MG63 (cell line): Measurements from ENCODE around the gene MOCOS. TPM values are rescaled to one million over a fixed set of nuclear protein-coding genes. Genes with fewer than 3 reads are reported as not detected.

Experiments used
- DNase-seq: peaks from one replicate; pipeline ENCODE4 v3.0.0-alpha.2; 2020
- H3K27me3 ChIP-seq: fragments of 250-450 bp; sonication (Bioruptor Pico); 2 replicates; pipeline ENCODE4 v1.5.1; 2020; ENCODE audit warnings: mild to moderate bottlenecking, moderate library complexity
- H3K36me3 ChIP-seq: fragments of 250-450 bp; sonication (Bioruptor Pico); 2 replicates; pipeline ENCODE4 v1.5.1; 2020; ENCODE audit warnings: mild to moderate bottlenecking, moderate library complexity
- H3K4me3 ChIP-seq: fragments of 250-450 bp; sonication (Bioruptor Pico); 2 replicates; pipeline ENCODE4 v1.5.1; 2020; ENCODE audit warnings: mild to moderate bottlenecking, moderate library complexity
- H3K9me3 ChIP-seq: fragments of 250-450 bp; sonication (Bioruptor Pico); 2 replicates; pipeline ENCODE4 v1.5.1; 2020; ENCODE audit warnings: mild to moderate bottlenecking, moderate library complexity
- total RNA-seq: library from RNA; depleted of rRNA; stranded (reverse); fragments of >200 nt; shearing (Covaris generic); gene quantifications from 2 replicates; pipeline ENCODE4 v1.2.3, GENCODE V29; 2014; ENCODE audit warnings: low replicate concordance; rRNA removed

The MOCOS gene, protein sequence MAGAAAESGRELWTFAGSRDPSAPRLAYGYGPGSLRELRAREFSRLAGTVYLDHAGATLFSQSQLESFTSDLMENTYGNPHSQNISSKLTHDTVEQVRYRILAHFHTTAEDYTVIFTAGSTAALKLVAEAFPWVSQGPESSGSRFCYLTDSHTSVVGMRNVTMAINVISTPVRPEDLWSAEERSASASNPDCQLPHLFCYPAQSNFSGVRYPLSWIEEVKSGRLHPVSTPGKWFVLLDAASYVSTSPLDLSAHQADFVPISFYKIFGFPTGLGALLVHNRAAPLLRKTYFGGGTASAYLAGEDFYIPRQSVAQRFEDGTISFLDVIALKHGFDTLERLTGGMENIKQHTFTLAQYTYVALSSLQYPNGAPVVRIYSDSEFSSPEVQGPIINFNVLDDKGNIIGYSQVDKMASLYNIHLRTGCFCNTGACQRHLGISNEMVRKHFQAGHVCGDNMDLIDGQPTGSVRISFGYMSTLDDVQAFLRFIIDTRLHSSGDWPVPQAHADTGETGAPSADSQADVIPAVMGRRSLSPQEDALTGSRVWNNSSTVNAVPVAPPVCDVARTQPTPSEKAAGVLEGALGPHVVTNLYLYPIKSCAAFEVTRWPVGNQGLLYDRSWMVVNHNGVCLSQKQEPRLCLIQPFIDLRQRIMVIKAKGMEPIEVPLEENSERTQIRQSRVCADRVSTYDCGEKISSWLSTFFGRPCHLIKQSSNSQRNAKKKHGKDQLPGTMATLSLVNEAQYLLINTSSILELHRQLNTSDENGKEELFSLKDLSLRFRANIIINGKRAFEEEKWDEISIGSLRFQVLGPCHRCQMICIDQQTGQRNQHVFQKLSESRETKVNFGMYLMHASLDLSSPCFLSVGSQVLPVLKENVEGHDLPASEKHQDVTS
- total RNA-seq, result 13.4 and 16.4 TPM in 2 replicates

DNA sequence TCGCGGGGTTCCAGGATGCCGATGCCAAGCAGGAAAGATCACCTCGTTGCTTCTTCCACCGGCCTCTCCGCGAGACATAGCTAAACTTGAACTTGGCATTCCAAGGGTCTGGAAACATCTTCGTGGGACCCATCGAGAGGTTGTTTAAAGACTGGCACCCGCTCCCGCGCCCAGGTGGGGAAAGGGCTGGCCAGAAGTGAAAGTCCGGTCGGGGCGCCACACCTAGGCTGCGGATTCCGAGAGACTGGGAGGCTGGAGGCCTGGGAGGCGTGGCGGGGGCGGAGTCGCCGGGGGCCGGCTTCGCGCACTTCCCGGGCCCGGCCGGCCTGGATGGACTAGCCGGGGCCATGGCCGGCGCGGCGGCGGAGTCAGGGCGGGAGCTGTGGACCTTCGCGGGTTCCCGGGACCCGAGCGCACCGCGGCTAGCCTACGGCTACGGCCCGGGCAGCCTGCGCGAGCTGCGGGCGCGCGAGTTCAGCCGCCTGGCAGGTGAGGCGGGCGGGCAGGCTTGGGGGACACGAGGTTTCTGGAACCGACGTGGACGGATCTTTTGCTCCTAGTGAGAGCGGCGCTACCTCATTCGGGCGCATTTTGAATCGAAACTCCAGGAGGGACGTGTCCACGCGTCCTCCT lies at the start of gene MOCOS:
TSS of gene MOCOS (plus strand) at position 305 of the 633 bp plus-strand sequence. CDS start at position 348, 43 bp downstream.
- peak; percentile 81 for DNase-seq
- H3K36me3 ChIP-seq, result peaks cover 25% of the 10 kb centered on the region
- no peaks in the 10 kb centered on the region for H3K9me3 ChIP-seq
- H3K27me3 ChIP-seq, result no peaks in the 10 kb centered on the region
- peak within 1 kb of the TSS; percentile 76 for H3K4me3 ChIP-seq

DNA sequence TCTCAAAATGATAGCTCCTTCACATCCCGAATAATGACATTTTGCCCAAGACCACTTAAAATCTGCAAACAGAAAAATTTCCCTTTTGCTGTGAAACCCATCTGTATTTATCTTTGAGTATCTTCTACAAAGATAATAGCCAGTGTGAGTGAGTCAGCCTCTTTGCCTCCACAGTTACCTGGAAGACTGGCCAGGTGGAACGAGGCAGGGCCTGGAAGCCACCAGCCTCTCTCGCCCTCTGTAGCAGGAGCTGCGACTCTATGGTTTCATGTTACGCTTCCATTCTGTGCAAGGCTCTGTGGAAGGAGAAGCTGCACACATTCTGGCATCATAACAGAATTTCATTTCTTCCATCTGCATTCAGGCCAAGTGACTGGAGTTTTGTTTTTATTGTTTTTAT lies 48.1 kb upstream of the MOCOS start:
- Histone ChIP-seq H3K9me3 (no peaks in the 10 kb centered on the region), H3K27me3 (no peaks in the 10 kb centered on the region), H3K4me3 (no peak overlapping the region), H3K36me3 (peaks cover 51% of the 10 kb centered on the region)
- no peak for DNase-seq

- no peaks in the 10 kb centered on the region for H3K9me3 ChIP-seq
- H3K36me3 ChIP-seq, result peaks cover 65% of the 10 kb centered on the region
- H3K4me3 ChIP-seq, result no peak overlapping the region
- no peak for DNase-seq
- no peaks in the 10 kb centered on the region for H3K27me3 ChIP-seq
Observed at GRCh38 chr18:36141576-36141975, 45.7 kb upstream of the MOCOS start.

DNA sequence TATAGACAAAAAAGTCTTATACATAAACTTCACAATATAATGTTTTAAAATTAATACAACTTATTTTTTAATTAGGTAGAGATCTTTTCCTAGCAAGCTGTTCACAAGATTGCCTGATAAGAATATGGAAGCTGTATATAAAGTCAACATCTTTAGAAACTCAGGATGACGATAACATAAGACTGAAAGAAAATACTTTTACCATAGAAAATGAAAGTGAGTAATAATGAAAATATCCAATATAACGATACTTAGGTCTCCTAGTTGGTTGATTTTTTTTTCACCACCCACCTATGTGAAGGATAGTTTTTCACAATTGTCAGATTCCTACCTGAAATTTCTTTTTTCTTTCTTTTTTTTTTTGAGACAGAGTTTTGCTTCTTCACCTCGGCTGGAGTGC lies 44.5 kb upstream of the MOCOS start:
- H3K9me3 ChIP-seq, result no peaks in the 10 kb centered on the region
- H3K36me3 ChIP-seq, result peaks cover 60% of the 10 kb centered on the region
- no peak for DNase-seq
- H3K27me3 ChIP-seq, result no peaks in the 10 kb centered on the region
- no peak overlapping the region for H3K4me3 ChIP-seq

DNA sequence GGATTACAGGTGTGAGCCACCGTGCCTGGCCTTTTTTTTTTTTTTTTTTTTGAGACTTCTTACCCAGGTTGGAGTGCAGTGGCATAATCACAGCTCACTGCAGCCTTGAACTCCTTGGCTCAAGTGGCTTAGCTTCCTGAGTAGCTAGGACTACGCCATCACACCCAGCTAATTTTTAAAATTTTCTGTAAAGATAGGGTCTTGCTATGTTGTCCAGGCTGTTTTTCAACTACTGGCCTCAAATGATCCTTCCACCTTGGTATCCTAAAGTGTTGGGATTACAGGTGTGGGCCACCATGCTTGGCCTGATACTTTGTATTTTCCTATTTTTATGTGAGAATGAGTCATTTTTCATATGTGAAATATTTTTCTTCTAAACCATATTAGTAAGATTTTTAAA lies 43.9 kb upstream of the MOCOS start:
- no peak overlapping the region for H3K4me3 ChIP-seq
- peaks cover 57% of the 10 kb centered on the region for H3K36me3 ChIP-seq
- no peaks in the 10 kb centered on the region for H3K27me3 ChIP-seq
- no peaks in the 10 kb centered on the region for H3K9me3 ChIP-seq
- DNase-seq, result no peak

DNA sequence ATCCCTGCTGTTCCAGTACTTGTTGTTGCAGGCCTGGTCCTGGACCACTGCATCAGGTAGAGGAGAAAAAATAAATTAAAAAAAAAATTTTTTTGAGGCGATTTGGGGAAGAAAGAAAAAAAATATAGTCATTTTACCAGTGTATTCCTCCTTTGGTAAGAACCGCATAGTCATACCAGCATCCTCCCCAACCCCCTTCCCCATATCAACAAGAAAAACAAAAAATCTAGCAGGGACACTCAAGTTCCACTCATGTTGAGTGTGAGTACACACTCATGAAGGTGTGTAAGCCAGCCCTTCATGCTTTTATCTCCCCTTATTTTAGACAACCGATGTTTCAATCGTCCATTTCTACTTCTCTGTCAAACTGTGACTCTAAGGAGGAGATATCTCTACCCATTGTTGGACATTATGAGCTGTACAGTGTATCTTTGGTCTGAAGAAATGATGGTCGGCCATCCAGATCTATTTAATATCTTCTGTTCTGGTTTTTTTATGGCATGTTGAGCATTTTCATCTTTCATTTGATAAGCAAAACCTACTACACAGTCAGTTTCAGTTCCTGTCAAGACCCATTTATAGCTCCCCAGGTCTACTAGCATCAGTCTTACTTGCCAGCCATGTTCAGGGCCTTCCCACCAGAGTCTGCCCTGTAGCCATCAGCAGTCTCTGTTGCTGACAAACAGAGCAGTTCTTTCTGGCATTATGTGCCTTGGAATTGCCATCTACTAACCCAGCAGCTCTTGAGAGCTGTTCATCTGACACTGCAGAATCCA lies 37.6 kb upstream of the MOCOS start:
- Histone ChIP-seq H3K27me3 (no peaks in the 10 kb centered on the region), H3K9me3 (no peaks in the 10 kb centered on the region), H3K4me3 (no peak overlapping the region), H3K36me3 (peaks cover 46% of the 10 kb centered on the region)
- no peak for DNase-seq

GRCh38 chr18:36152781-36153180 lies 34.5 kb upstream of the MOCOS start:
- Histone ChIP-seq H3K36me3 (peaks cover 47% of the 10 kb centered on the region), H3K4me3 (no peak overlapping the region), H3K9me3 (no peaks in the 10 kb centered on the region), H3K27me3 (no peaks in the 10 kb centered on the region)
- no peak for DNase-seq

GRCh38 chr18:36153203-36153602 lies 34.1 kb upstream of the MOCOS start:
- H3K27me3 ChIP-seq, result no peaks in the 10 kb centered on the region
- H3K9me3 ChIP-seq, result no peaks in the 10 kb centered on the region
- H3K36me3 ChIP-seq, result peaks cover 47% of the 10 kb centered on the region
- H3K4me3 ChIP-seq, result no peak overlapping the region
- DNase-seq, result peak; percentile 23

- no peak for DNase-seq
- Histone ChIP-seq H3K4me3 (no peak overlapping the region), H3K9me3 (no peaks in the 10 kb centered on the region), H3K27me3 (no peaks in the 10 kb centered on the region), H3K36me3 (peaks cover 51% of the 10 kb centered on the region)
Observed at GRCh38 chr18:36153771-36154170, 33.5 kb upstream of the MOCOS start.

DNA sequence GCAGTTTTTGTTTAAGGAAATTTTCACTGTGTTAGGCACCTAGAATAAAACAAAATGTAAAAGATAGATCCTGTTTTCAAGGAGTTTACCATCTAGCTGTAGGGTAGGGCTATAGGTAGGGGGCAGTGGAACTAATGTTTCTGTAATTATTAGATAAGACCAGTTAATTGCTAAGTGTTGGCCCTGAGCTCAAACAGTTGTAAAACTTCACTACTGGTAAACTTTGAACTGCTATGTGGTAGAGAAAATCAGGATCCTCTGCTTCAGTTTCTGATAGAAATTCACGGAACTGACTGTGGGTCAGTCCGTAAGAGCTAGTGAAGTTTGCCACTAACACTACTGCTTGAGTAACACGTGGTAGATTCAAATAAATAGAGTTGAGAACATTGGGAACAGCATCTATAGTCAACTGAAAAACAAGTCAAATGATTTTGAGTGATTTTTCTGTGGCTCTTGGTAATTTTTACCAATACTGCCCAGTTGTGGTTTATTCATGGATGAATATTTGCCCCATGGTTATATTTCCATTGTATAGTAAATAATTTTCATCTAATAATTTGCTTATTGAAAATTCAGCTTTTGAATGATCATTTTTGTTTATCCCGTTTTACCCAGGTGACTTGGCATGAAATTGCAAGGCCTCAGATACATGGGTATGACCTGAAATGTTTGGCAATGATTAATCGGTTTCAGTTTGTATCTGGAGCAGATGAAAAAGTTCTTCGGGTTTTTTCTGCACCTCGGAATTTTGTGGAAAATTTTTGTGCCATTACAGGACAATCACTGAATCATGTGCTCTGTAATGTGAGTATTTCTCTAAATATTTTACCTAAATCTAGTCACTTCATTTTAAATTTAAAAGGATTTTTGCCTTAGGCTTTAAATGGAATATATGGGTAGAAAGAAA lies 31.2 kb upstream of the MOCOS start:
- no peak for DNase-seq
- Histone ChIP-seq H3K4me3 (no peak overlapping the region), H3K36me3 (peaks cover 61% of the 10 kb centered on the region), H3K9me3 (no peaks in the 10 kb centered on the region), H3K27me3 (no peaks in the 10 kb centered on the region)

GRCh38 chr18:36157441-36157840 lies 29.9 kb upstream of the MOCOS start:
- no peak for DNase-seq
- Histone ChIP-seq H3K36me3 (peaks cover 63% of the 10 kb centered on the region), H3K4me3 (no peak overlapping the region), H3K9me3 (no peaks in the 10 kb centered on the region), H3K27me3 (no peaks in the 10 kb centered on the region)

DNA sequence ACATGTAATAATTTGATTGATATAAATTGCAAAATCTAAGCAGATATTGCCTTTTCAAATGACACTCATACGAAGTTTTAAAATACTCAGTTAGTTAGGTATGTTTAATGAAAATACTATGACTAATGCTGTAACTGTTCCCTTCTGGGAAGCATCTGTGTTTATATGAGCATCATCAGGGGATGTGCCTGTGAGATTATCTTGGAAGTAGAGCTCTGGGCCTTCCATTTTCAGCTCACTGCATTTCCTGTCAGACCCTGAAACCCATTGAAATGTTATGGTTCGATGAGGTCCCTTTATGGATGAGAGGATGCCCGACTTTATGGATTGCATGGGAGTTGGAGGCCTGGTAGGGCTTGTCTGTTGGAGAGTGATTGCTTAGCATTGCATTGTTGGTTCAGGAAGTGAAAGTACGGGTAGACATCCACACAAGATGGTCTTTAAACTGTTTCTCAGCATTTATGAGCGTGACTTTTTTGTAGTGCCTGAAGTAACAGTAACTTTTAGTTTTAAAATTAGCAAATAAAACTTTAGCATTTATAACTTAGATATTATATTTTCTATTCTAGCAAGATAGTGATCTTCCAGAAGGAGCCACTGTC lies 28.9 kb upstream of the MOCOS start:
- no peak for DNase-seq
- Histone ChIP-seq H3K36me3 (peaks cover 54% of the 10 kb centered on the region), H3K27me3 (no peaks in the 10 kb centered on the region), H3K4me3 (no peak overlapping the region), H3K9me3 (no peaks in the 10 kb centered on the region)

DNA sequence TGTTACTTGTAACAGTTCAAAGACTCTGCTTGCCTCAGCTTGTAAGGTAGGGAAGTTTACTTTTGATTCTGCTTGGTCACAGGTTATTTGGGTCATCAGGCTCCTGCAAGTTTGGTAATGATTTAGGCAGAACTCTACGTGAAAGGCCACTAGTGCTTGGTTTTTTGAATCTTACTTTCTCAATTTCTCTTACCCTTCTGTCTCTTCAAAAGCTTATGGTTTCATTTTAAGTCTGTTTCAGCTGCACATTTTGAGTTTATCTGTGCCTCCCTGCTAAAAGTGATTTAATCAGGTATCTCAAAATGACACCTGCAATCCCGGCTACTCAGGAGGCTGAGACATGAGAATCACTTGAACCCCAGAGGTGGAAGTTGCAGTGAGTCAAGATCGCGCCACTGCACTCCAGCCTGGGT lies 26.3 kb upstream of the MOCOS start:
- Histone ChIP-seq H3K36me3 (peaks cover 55% of the 10 kb centered on the region), H3K27me3 (no peaks in the 10 kb centered on the region), H3K9me3 (no peaks in the 10 kb centered on the region), H3K4me3 (no peak overlapping the region)
- no peak for DNase-seq

DNA sequence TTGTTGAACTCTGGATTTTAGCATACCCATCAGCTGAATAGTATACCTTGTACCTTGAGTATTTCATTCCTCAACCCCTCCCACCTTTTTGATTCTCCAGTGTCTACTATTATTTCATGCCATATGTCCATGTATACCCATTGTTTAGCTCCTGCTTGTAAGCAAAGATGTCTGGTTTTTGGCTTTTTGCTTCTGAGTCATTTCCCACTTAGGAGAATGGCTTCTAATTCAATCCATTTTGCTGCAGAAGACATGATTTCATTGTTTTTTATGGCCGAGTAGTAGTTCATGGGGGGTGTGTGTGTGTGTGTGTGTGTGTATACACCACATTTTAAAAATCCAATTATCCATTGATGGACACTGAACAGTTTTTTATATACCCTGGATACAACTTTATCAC lies 24.3 kb upstream of the MOCOS start:
- no peak for DNase-seq
- Histone ChIP-seq H3K4me3 (no peak overlapping the region), H3K9me3 (no peaks in the 10 kb centered on the region), H3K27me3 (no peaks in the 10 kb centered on the region), H3K36me3 (peaks cover 51% of the 10 kb centered on the region)

- H3K36me3 ChIP-seq, result peaks cover 37% of the 10 kb centered on the region
- no peak for DNase-seq
- H3K9me3 ChIP-seq, result no peaks in the 10 kb centered on the region
- no peaks in the 10 kb centered on the region for H3K27me3 ChIP-seq
- no peak overlapping the region for H3K4me3 ChIP-seq
Observed at GRCh38 chr18:36167692-36168218, 19.5 kb upstream of the MOCOS start.
